SK-N-SH (cell line): ENCODE results near the gene KRT71. TPM values are rescaled to one million over a fixed set of nuclear protein-coding genes. Genes with fewer than 3 reads are reported as not detected.

ENCODE experiments used
- CTCF ChIA-PET: fragments of 300-600, 350-600 bp; formaldehyde crosslinking; extraction: SDS; loops from one replicate; lab custom pipeline; 2021; lab: Yijun Ruan, JAX
- POLR2A ChIA-PET: fragments of 350-600 bp; sonication (Branson Sonifier 250); formaldehyde crosslinking; extraction: SDS; loops from one replicate; lab custom pipeline; 2020; ENCODE audit warnings: antibody characterized with exemption, inconsistent platforms; lab: Yijun Ruan, JAX
- DNase-seq: peaks from one replicate; pipeline ENCODE4 v3.0.0; 2012
- H2AFZ ChIP-seq: fragments of 200-600 bp; sonication (generic); 2 replicates; pipeline ENCODE4 v1.8.1; 2016; ENCODE audit warnings: antibody characterized with exemption, mild to moderate bottlenecking, low read depth
- H3F3A ChIP-seq: fragments of 200-600 bp; sonication (generic); replicated peaks from 2 replicates; pipeline ENCODE3; 2016; ENCODE audit warnings: antibody characterized with exemption, mild to moderate bottlenecking; ENCODE audit not compliant: insufficient read depth
- H3K27ac ChIP-seq, 2 experiments: fragments of 200-500 bp in 1 of 2; fragments of 200-600 bp in 1 of 2; sonication (Bioruptor generic) in 1 of 2; sonication (generic), shearing (Covaris generic) in 1 of 2; 2 replicates each; pipeline versions ENCODE4 v1.5.1 to v1.6.1; 2014 to 2016; ENCODE audit warnings: low read depth in 2 of 2, inconsistent platforms in 1 of 2, low read length in 1 of 2, mild to moderate bottlenecking in 1 of 2, mixed read lengths in 1 of 2
- H3K27me3 ChIP-seq: fragments of 200-600 bp; sonication (generic), shearing (Covaris generic); 2 replicates; pipeline ENCODE4 v1.6.1; 2016; ENCODE audit warnings: mixed run types; ENCODE audit not compliant: insufficient read depth
- H3K36me3 ChIP-seq, 2 experiments: fragments of 200-500 bp in 1 of 2; fragments of 200-600 bp in 1 of 2; sonication (Bioruptor generic) in 1 of 2; sonication (generic) in 1 of 2; replicated peaks in 1 of 2; 2 replicates each; pipeline versions ENCODE3 to v1.5.1; 2014 to 2016; ENCODE audit warnings: low read length in 1 of 2, mild to moderate bottlenecking in 1 of 2; ENCODE audit not compliant: insufficient read depth in 2 of 2, control insufficient read depth in 1 of 2
- H3K4me1 ChIP-seq, 2 experiments: fragments of 200-500 bp in 1 of 2; fragments of 200-600 bp in 1 of 2; sonication (Bioruptor generic) in 1 of 2; sonication (generic), shearing (Covaris generic) in 1 of 2; 2 replicates each; pipeline versions ENCODE4 v1.5.1 to v1.6.1; 2014 to 2016; ENCODE audit warnings: low read depth in 1 of 2, low read length in 1 of 2, mixed run types in 1 of 2; ENCODE audit not compliant: insufficient read depth in 2 of 2, control insufficient read depth in 1 of 2
- H3K4me2 ChIP-seq: fragments of 200-600 bp; sonication (generic), shearing (Covaris generic); 2 replicates; pipeline ENCODE4 v1.6.1; 2017; ENCODE audit warnings: mixed run types
- H3K4me3 ChIP-seq, 2 experiments: fragments of 200-500 bp in 1 of 2; fragments of 200-600 bp in 1 of 2; sonication (Bioruptor generic) in 1 of 2; sonication (generic), shearing (Covaris generic) in 1 of 2; 2 replicates each; pipeline versions ENCODE4 v1.5.1 to v1.8.1; 2014 to 2016; ENCODE audit warnings: low read depth in 2 of 2, inconsistent platforms in 1 of 2, low read length in 1 of 2, mild to moderate bottlenecking in 1 of 2, mixed read lengths in 1 of 2, moderate library complexity in 1 of 2
- H3K79me2 ChIP-seq: fragments of 200-600 bp; sonication (generic); 2 replicates; pipeline ENCODE4 v1.8.1; 2017; ENCODE audit warnings: mild to moderate bottlenecking; ENCODE audit not compliant: insufficient read depth
- H3K9ac ChIP-seq: fragments of 200-600 bp; sonication (generic); 2 replicates; pipeline ENCODE4 v1.6.1; 2017; ENCODE audit warnings: mixed run types
- H3K9me2 ChIP-seq: fragments of 200-600 bp; sonication (generic); 2 replicates; pipeline ENCODE4 v1.6.1; 2017; ENCODE audit warnings: mixed run types
- H3K9me3 ChIP-seq: fragments of 200-600 bp; sonication (generic); 2 replicates; pipeline ENCODE4 v1.6.1; 2017; ENCODE audit warnings: mixed run types, mild to moderate bottlenecking, moderate library complexity
- H4K20me1 ChIP-seq: fragments of 200-600 bp; sonication (generic); 2 replicates; pipeline ENCODE4 v1.6.1; 2017; ENCODE audit warnings: mild to moderate bottlenecking, mixed run types; ENCODE audit not compliant: insufficient read depth
- CHD2 ChIP-seq: fragments of 150-350 bp; IDR thresholded peaks from 2 replicates; pipeline ENCODE4 v1.6.1; 2018; ENCODE audit warnings: low read length; ENCODE audit not compliant: partially characterized antibody
- EP300 ChIP-seq, 2 experiments: IDR thresholded peaks; 2 replicates each; pipeline versions ENCODE4 v1.4.0 to v1.6.1; 2012; ENCODE audit warnings: borderline replicate concordance in 1 of 2, low read depth in 1 of 2, low read length in 1 of 2
- EZH2phosphoT487 ChIP-seq: fragments of 200-600 bp; sonication (generic); IDR thresholded peaks from 2 replicates; pipeline ENCODE4 v1.6.1; 2017; ENCODE audit warnings: low read depth, mixed run types, mild to moderate bottlenecking, antibody characterized with exemption, moderate library complexity, borderline replicate concordance
- FOXM1 ChIP-seq: IDR thresholded peaks from 2 replicates; pipeline ENCODE4 v1.4.0; 2012; ENCODE audit warnings: low read depth, mild to moderate bottlenecking
- GATA2 ChIP-seq: sonication (generic); formaldehyde crosslinking; IDR thresholded peaks from 2 replicates; pipeline ENCODE4 v1.5.0; 2020; ENCODE audit warnings: mild to moderate bottlenecking, missing genetic modification reagents
- MXI1 ChIP-seq: IDR thresholded peaks from 2 replicates; pipeline ENCODE4 v1.6.1; 2012; ENCODE audit warnings: mild to moderate bottlenecking, low read depth, low read length, improper control_type of control experiment
- POLR2AphosphoS5 ChIP-seq: IDR thresholded peaks from 2 replicates; pipeline ENCODE4 v1.6.1; 2012; ENCODE audit warnings: low read depth, low read length
- RCOR1 ChIP-seq: fragments of 150-350 bp; IDR thresholded peaks from 2 replicates; pipeline ENCODE4 v1.6.1; 2017; ENCODE audit warnings: antibody characterized with exemption, low read length
- RFX5 ChIP-seq: IDR thresholded peaks from 2 replicates; pipeline ENCODE4 v1.6.1; 2012; ENCODE audit warnings: mild to moderate bottlenecking, improper control_type of control experiment, low read length
- RXRA ChIP-seq: IDR thresholded peaks from 2 replicates; pipeline ENCODE4 v1.4.0; 2012; ENCODE audit warnings: low read depth, mild to moderate bottlenecking, borderline replicate concordance
- SIN3A ChIP-seq: IDR thresholded peaks from 2 replicates; pipeline ENCODE4 v1.6.1; 2012; ENCODE audit warnings: low read depth, mild to moderate bottlenecking, low read length, moderate library complexity, borderline replicate concordance
- TCF12 ChIP-seq: IDR thresholded peaks from 2 replicates; pipeline ENCODE4 v1.4.0; 2012
- TEAD4 ChIP-seq: IDR thresholded peaks from 2 replicates; pipeline ENCODE4 v1.4.0; 2012; ENCODE audit warnings: mild to moderate bottlenecking, borderline replicate concordance; ENCODE audit not compliant: insufficient read depth
- USF2 ChIP-seq: fragments of 150-350 bp; IDR thresholded peaks from 2 replicates; pipeline ENCODE4 v1.6.1; 2017; ENCODE audit warnings: antibody characterized with exemption, low read length, low read depth, borderline replicate concordance
- YY1 ChIP-seq: IDR thresholded peaks from 2 replicates; pipeline ENCODE4 v1.4.0; 2012; ENCODE audit warnings: low read depth, mild to moderate bottlenecking
- WGBS: methylation state at CpG from one replicate; pipeline ENCODE4 v1.1.6; 2017; ENCODE audit warnings: low lambda C conversion rate; 5-methylcytosine and 5-hydroxymethylcytosine counted together
- polyA plus RNA-seq, 3 experiments: library from polyadenylated mRNA; depleted of rRNA; stranded (reverse); fragments of >200 nt; gene quantifications; 2 replicates each; pipeline ENCODE4 v1.2.3, GENCODE V29; 2012
- TF ChIP-seq, protein P1 (sequence below): IDR thresholded peaks from 2 replicates; pipeline ENCODE4 v1.4.0; 2012; ENCODE audit warnings: low read depth, borderline replicate concordance
- TF ChIP-seq, protein P2 (sequence below): fragments of 150-350 bp; IDR thresholded peaks from 2 replicates; pipeline ENCODE4 v1.6.1; 2016; ENCODE audit warnings: mild to moderate bottlenecking, low read depth, low read length
- TF ChIP-seq, protein P3 (sequence below): IDR thresholded peaks from 2 replicates; pipeline ENCODE4 v1.4.0; 2012; ENCODE audit warnings: low read depth, borderline replicate concordance
- TF ChIP-seq, protein P4 (sequence below): fragments of 200-600 bp; sonication (generic); IDR thresholded peaks from 2 replicates; pipeline ENCODE4 v1.6.1; 2017; ENCODE audit warnings: antibody characterized with exemption, mild to moderate bottlenecking, moderate library complexity

The KRT71 gene
- polyA plus RNA-seq, 1 of the 3 experiments (the other 2 are of a cell fraction), result not detected

GRCh38 chr12:52566847-52567291 lies 13.9 kb upstream of the KRT71 start:
- Histone ChIP-seq H4K20me1 (no peaks in the 10 kb centered on the region), H3K9ac (no peak overlapping the region), H3K79me2 (no peaks in the 10 kb centered on the region), H3K27ac (no peak overlapping the region), H3K4me1 (no peaks in the 10 kb centered on the region; a peak in 1 of 4 replicates), H3K27me3 (peaks cover 60% of the 10 kb centered on the region), H3K9me2 (no peaks in the 10 kb centered on the region)
- TF ChIP-seq RCOR1 (no peak), USF2 (no peak), MXI1 (no peak), TCF12 (no peak), CHD2 (no peak), FOXM1 (no peak), EP300 (IDR thresholded peaks at IDR 0.05; ENCODE audit: borderline replicate concordance in 1 of 2, low read depth in 1 of 2, low read length in 1 of 2) (no peak), EZH2phosphoT487 (no peak), YY1 (no peak), TEAD4 (no peak), RXRA (no peak), SIN3A (no peak), RFX5 (no peak), GATA2 (CRISPR knock-in tag) (no peak), POLR2AphosphoS5 (no peak)
- TF ChIP-seq, protein P1, sequence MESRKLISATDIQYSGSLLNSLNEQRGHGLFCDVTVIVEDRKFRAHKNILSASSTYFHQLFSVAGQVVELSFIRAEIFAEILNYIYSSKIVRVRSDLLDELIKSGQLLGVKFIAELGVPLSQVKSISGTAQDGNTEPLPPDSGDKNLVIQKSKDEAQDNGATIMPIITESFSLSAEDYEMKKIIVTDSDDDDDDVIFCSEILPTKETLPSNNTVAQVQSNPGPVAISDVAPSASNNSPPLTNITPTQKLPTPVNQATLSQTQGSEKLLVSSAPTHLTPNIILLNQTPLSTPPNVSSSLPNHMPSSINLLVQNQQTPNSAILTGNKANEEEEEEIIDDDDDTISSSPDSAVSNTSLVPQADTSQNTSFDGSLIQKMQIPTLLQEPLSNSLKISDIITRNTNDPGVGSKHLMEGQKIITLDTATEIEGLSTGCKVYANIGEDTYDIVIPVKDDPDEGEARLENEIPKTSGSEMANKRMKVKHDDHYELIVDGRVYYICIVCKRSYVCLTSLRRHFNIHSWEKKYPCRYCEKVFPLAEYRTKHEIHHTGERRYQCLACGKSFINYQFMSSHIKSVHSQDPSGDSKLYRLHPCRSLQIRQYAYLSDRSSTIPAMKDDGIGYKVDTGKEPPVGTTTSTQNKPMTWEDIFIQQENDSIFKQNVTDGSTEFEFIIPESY, result no peak
- TF ChIP-seq, protein P2, sequence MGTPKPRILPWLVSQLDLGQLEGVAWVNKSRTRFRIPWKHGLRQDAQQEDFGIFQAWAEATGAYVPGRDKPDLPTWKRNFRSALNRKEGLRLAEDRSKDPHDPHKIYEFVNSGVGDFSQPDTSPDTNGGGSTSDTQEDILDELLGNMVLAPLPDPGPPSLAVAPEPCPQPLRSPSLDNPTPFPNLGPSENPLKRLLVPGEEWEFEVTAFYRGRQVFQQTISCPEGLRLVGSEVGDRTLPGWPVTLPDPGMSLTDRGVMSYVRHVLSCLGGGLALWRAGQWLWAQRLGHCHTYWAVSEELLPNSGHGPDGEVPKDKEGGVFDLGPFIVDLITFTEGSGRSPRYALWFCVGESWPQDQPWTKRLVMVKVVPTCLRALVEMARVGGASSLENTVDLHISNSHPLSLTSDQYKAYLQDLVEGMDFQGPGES, result no peak
- TF ChIP-seq, protein P3, sequence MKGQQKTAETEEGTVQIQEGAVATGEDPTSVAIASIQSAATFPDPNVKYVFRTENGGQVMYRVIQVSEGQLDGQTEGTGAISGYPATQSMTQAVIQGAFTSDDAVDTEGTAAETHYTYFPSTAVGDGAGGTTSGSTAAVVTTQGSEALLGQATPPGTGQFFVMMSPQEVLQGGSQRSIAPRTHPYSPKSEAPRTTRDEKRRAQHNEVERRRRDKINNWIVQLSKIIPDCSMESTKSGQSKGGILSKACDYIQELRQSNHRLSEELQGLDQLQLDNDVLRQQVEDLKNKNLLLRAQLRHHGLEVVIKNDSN, result no peak
- TF ChIP-seq, protein P4, sequence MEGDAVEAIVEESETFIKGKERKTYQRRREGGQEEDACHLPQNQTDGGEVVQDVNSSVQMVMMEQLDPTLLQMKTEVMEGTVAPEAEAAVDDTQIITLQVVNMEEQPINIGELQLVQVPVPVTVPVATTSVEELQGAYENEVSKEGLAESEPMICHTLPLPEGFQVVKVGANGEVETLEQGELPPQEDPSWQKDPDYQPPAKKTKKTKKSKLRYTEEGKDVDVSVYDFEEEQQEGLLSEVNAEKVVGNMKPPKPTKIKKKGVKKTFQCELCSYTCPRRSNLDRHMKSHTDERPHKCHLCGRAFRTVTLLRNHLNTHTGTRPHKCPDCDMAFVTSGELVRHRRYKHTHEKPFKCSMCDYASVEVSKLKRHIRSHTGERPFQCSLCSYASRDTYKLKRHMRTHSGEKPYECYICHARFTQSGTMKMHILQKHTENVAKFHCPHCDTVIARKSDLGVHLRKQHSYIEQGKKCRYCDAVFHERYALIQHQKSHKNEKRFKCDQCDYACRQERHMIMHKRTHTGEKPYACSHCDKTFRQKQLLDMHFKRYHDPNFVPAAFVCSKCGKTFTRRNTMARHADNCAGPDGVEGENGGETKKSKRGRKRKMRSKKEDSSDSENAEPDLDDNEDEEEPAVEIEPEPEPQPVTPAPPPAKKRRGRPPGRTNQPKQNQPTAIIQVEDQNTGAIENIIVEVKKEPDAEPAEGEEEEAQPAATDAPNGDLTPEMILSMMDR, result no peak
- TF ChIP-seq, all 33 proteins: peak for 0
- POLR2A ChIA-PET, result no interaction called here
- Histone ChIP-seq H3K9me3 (no peaks in the 10 kb centered on the region), H3K4me2 (no peak overlapping the region), H3K36me3 (no peaks in the 10 kb centered on the region), H3F3A (no peaks in the 10 kb centered on the region), H3K4me3 (no peak overlapping the region), H2AFZ (no peak overlapping the region)
- 59% methylated on average over 3 of the region's 8 CpGs for WGBS
- CTCF ChIA-PET, result interaction anchor here (1.4 to 1.7 kb wide), 2 partner anchors 313 to 318 kb away, joined by 5 to 6 read pairs; no protein-coding TSS in a partner anchor
- no peak for DNase-seq
